HG03442 (cell line): ENCODE results near the gene PCSK5.
A peak's percentile ranks its signal among the peaks of the same experiment; 100 is the strongest.

Source experiments
- ATAC-seq: cut with Tn5 transposase; IDR thresholded peaks from one replicate; pipeline ENCODE4 v1.9.1; 2021; ENCODE audit warnings: mild to moderate bottlenecking, moderate library complexity; ENCODE audit not compliant: unreplicated experiment

PCSK5 gene

GRCh38 chr9:76115396-76115795 is 224.9 kb downstream of the PCSK5 start:
- no peak for ATAC-seq

- ATAC-seq, result no peak
These were observed 225.6 kb downstream of the PCSK5 start for GRCh38 chr9:76115982-76116646.

GRCh38 chr9:76116913-76117312 is 226.4 kb downstream of the PCSK5 start:
- ATAC-seq, result no peak

GRCh38 chr9:76127637-76128036 is 237.2 kb downstream of the PCSK5 start:
- ATAC-seq, result no peak

- no peak for ATAC-seq
These were observed 245.4 kb downstream of the PCSK5 start for GRCh38 chr9:76135902-76136301.

GRCh38 chr9:76136986-76137385 is 246.5 kb downstream of the PCSK5 start:
- ATAC-seq, result peak; percentile 76

- ATAC-seq, result no peak
These were observed 247.5 kb downstream of the PCSK5 start for GRCh38 chr9:76137931-76138330.

GRCh38 chr9:76138360-76138759 is 247.9 kb downstream of the PCSK5 start:
- ATAC-seq, result no peak

- no peak for ATAC-seq
These were observed 253.4 kb downstream of the PCSK5 start for GRCh38 chr9:76143834-76144233.

- no peak for ATAC-seq
These were observed 259.5 kb downstream of the PCSK5 start for GRCh38 chr9:76150013-76150412.

GRCh38 chr9:76151267-76151666 is 260.8 kb downstream of the PCSK5 start:
- ATAC-seq, result no peak

- ATAC-seq, result no peak
These were observed 262.9 kb downstream of the PCSK5 start for GRCh38 chr9:76153339-76153738.

- ATAC-seq, result no peak
These were observed 263.6 kb downstream of the PCSK5 start for GRCh38 chr9:76153902-76154629.

GRCh38 chr9:76155361-76155760 is 264.9 kb downstream of the PCSK5 start:
- no peak for ATAC-seq

- no peak for ATAC-seq
These were observed 268.2 kb downstream of the PCSK5 start for GRCh38 chr9:76158713-76159112.

GRCh38 chr9:76159293-76159926 is 268.9 kb downstream of the PCSK5 start:
- no peak for ATAC-seq

- no peak for ATAC-seq
These were observed 270.6 kb downstream of the PCSK5 start for GRCh38 chr9:76161106-76161505.

- ATAC-seq, result no peak
These were observed 271.1 kb downstream of the PCSK5 start for GRCh38 chr9:76161541-76161940.

- ATAC-seq, result no peak
These were observed 271.7 kb downstream of the PCSK5 start for GRCh38 chr9:76162086-76162730.

GRCh38 chr9:76162751-76163500 is 272.5 kb downstream of the PCSK5 start:
- ATAC-seq, result no peak

- no peak for ATAC-seq
These were observed 276.1 kb downstream of the PCSK5 start for GRCh38 chr9:76166526-76166925.
